Lower leg skin (tissue), 4 donors: ENCODE results near the gene DOCK9. TPM values are rescaled to one million over a fixed set of nuclear protein-coding genes. Genes with fewer than 3 reads are reported as not detected.

Experiments
- DNase-seq, 2 donors: peaks; one replicate each; pipeline ENCODE4 v3.0.0-alpha.2; 2019; ENCODE audit warnings: low spot score in 2 of 2
- H3K4me3 ChIP-seq: fragments of 200-600 bp; sonication (generic); 2 replicates; pipeline ENCODE4 v1.5.1; 2017; ENCODE audit warnings: mild to moderate bottlenecking, low read depth; ENCODE audit not compliant: poor library complexity, severe bottlenecking
- CTCF ChIP-seq, 3 donors: fragments of 450-650 bp; IDR thresholded peaks; one replicate each; pipeline ENCODE4 v1.5.1; 2016; ENCODE audit warnings: antibody characterized with exemption in 3 of 3, mild to moderate bottlenecking in 3 of 3, moderate library complexity in 2 of 3
- POLR2A ChIP-seq, 2 donors: fragments of 450-650 bp; IDR thresholded peaks; one replicate each; pipeline ENCODE4 v1.6.1; 2016 to 2017; ENCODE audit warnings: antibody characterized with exemption in 2 of 2, mild to moderate bottlenecking in 1 of 2, moderate library complexity in 1 of 2
- WGBS, 2 donors: methylation state at CpG; one replicate each; pipeline ENCODE4 v1.1.5; 2018; 5-methylcytosine and 5-hydroxymethylcytosine counted together
- intact Hi-C: fragments of 100-400 bp; cut with DNase I; formaldehyde crosslinking; loops from one replicate; pipeline ENCODE4 v1.15.0; 2023; ENCODE audit warnings: low total_unique reads
- total RNA-seq, 4 donors: library from RNA; depleted of rRNA; stranded (reverse); fragments of >200 nt; gene quantifications; one replicate each; pipeline ENCODE4 v1.1.0, GENCODE V29; 2016

Gene DOCK9
- total RNA-seq, 4 donors from 2014 or later: 189 to 292 (median 271) TPM

GRCh38 chr13:99015606-99016490, 38.0 kb upstream of the DOCK9 start:
- intact Hi-C loops: no loop called here
- TF ChIP-seq POLR2A (IDR thresholded peaks at IDR 0.05) (no peak), CTCF (IDR thresholded peaks at IDR 0.05) (no peak)
- no peak overlapping the region for H3K4me3 ChIP-seq
- DNase-seq: no peak
- 62 to 67% methylated on average over 15 of the region's 15 CpGs for WGBS, 2 donors

DNA sequence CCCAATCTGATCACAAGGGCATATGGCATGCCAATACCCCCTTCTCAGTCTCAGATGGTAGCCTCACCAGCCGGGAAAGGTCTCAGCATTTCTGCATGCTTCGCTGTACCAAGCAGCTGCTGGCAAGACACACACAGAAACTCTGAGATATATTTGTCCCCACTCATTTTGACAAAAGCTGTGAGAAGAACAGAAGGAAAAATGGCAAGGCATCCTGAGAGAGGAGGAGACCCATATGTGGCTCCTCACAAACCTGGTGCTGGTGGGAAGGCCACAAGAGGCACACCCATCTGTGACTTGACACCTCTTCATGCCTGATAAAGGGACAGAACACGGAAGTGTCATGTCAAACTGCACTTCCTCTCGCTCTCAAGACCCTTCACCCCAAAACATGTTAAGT, 36.7 kb upstream of the DOCK9 start:
- DNase-seq: no peak
- 73 to 89% methylated on average over 4 of the region's 4 CpGs for WGBS, 2 donors

DNA sequence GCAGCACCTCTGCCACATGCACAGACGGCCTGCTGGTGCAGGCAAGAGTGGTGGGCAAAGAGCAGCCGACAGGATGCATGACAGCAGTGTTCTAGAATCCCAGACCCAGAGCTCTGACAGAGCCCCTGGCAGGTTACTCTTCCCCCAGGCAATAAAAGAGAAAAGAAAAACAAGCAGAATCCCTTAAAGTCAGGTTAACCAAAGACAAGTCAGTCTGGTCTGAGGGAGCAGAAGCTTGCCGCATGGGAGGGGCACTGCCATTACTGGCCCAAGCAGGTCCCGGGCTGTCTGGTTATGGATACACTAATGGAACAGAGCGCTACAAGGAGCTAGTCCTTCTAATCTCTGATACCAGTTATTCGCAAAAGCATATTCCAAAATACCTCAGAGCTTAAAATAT, 36.1 kb upstream of the DOCK9 start:
- intact Hi-C loops: no loop called here
- no peak for TF ChIP-seq POLR2A (IDR thresholded peaks at IDR 0.05)
- no peak for TF ChIP-seq CTCF (IDR thresholded peaks at IDR 0.05)
- DNase-seq: no peak
- no peak overlapping the region for H3K4me3 ChIP-seq
- WGBS, 2 donors: 54 to 58% methylated on average over 6 of the region's 6 CpGs

More for the DNA sequence above, 36.7 kb upstream of the DOCK9 start:
- H3K4me3 ChIP-seq: no peak overlapping the region
- intact Hi-C loops: no loop called here
- TF ChIP-seq CTCF (IDR thresholded peaks at IDR 0.05): no peak
- TF ChIP-seq POLR2A (IDR thresholded peaks at IDR 0.05): no peak

GRCh38 chr13:99012539-99012938, 34.7 kb upstream of the DOCK9 start:
- WGBS, 2 donors: 86 to 87% methylated on average over 1 of the region's 1 CpG
- no peak for DNase-seq
- no peak overlapping the region for H3K4me3 ChIP-seq
- intact Hi-C loops: no loop called here
- TF ChIP-seq CTCF (IDR thresholded peaks at IDR 0.05) (no peak), POLR2A (IDR thresholded peaks at IDR 0.05) (no peak)

DNA sequence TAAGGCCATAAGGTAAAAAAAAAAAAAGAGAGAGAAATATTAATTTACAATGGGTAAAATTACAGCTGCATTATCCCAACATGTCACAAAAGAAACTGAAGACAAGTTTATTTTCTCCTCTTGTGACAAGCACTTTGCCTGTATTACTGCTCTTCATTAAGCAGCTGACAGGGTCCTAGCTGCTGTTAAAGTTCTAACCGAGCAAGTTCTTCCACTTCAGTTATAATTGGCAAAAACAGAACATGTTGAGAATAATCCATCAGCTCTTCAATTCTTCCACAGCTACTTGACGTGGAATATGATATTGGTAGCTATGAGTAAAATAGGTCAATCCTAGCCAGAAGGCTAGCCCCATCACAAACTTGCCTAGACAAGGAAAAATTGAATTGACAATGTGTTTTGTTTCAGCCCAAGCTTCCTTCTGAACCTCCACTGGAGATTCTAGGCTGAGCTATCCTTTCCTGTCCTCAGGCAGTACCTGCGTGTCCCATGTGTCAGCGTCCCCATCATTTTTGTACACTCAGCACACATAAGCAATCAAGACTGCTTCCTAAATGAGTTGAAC, 32.2 kb upstream of the DOCK9 start:
- 43 to 58% methylated on average over 4 of the region's 4 CpGs for WGBS, 2 donors
- intact Hi-C loops: no loop called here

More for the DNA sequence above, 32.2 kb upstream of the DOCK9 start:
- DNase-seq: no peak
- TF ChIP-seq CTCF (IDR thresholded peaks at IDR 0.05): no peak
- TF ChIP-seq POLR2A (IDR thresholded peaks at IDR 0.05): no peak
- H3K4me3 ChIP-seq: no peak overlapping the region
